PC-9 (cell line): ENCODE data around the gene IWS1.

Experiments used
- CTCF ChIP-seq: fragments of 200-600 bp; sonication (generic); conservative IDR thresholded peaks from 2 replicates; pipeline ENCODE4 v1.6.1; 2017; ENCODE audit warnings: mixed run types, antibody characterized with exemption, mild to moderate bottlenecking, moderate library complexity
- EZH2 ChIP-seq: fragments of 200-600 bp; sonication (generic); IDR thresholded peaks from 2 replicates; pipeline ENCODE4 v1.8.0; 2017; ENCODE audit warnings: antibody characterized with exemption, low read depth

- TF ChIP-seq CTCF (no peak), EZH2 (no peak)
Observed at GRCh38 chr2:127514485-127514884, 11.8 kb downstream of the IWS1 start.
